HG03354 (cell line): ENCODE data around the gene SYTL3.
"Not testable (repeated sequence)": the region's sequence is repeated elsewhere in the genome, so short reads cannot be mapped to it uniquely, and the experiment has no call there.

Experiments
- ATAC-seq: cut with Tn5 transposase; IDR thresholded peaks from one replicate; pipeline ENCODE4 v1.9.1; 2021; ENCODE audit warnings: mild to moderate bottlenecking; ENCODE audit not compliant: unreplicated experiment, poor library complexity, severe bottlenecking

SYTL3 gene

DNA sequence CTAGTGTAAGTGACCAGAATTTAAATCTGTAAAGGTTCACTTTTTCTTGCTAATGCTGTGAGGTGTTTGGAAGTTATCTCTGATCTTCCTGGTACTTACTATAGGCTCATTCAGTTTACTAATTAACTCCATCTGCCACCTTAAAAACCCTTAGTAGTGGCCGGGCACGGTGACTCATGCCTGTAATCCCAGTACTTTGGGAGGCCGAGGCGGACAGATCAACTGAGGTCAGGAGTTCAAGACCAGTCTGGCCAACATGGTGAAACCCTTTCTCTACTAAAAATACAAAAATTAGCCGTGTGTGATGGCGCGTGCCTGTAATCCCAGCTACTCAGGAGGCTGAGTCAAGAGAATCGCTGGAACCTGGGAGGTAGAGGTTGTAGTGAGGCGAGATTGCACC lies 7.1 kb downstream of the SYTL3 start:
- ATAC-seq = not testable (repeated sequence)

DNA sequence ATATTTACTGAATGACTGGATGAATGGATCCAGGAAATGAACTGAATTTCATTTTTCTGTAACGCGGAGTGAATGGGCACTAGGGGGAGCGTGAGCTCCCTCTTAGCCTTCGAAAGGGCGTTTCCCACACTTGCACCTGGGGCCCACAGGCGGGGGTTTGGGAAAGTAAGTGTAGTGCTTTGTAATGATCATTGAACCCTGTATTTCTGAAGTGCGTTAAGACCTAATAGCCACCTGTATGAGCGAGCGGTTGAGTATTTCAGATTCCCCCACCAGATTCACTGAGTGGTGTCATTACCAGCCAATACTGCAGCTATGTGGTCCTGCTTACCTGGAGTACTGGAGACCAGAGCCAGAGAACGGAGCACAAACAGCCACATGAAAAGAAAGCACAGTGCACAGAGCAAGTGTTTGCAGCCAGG lies 10.5 kb downstream of the SYTL3 start:
- ATAC-seq = peak; percentile 65

DNA sequence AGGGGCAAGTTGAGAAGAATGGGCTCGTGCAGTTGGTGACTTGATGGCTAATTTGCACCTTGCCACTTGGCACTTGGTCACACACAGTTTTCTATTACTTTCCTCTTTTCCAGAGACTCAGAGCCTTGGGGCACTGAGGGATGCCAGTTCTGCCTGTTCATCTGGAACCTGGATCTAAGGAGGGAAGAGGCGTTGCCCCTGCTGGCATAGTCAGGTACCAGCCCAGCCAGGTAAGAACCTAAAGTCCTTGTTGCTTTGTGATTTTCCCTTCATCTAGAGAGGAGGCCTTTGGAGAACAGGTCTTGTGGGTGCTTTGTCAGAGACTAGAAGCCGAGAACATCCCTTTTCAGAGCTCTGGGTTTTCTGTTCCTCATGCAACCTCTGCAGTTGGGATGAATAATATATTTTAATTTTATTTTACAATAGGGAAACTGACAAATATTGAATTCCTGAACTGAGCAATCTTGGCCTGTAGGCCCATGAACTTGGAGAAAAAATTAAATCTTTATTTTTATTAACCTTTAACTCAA lies 11.4 kb downstream of the SYTL3 start:
- ATAC-seq = no peak

DNA sequence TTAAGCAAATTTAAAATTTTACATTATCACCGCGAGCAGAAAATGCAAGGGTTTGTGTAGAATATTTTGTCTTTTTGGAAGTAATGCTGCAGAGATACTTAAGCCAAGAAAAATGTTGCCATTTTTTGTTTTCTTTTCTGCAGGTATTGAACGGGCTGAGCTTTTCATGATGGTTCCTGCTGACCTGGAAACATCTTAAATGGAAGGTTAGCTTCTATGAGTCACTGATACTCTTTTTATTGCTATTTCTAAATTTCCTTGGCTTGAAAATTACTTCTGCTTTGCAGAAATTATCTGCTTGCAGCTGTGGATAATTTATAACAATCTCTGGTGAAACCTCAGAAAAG lies 12.7 kb downstream of the SYTL3 start:
- ATAC-seq = no peak

DNA sequence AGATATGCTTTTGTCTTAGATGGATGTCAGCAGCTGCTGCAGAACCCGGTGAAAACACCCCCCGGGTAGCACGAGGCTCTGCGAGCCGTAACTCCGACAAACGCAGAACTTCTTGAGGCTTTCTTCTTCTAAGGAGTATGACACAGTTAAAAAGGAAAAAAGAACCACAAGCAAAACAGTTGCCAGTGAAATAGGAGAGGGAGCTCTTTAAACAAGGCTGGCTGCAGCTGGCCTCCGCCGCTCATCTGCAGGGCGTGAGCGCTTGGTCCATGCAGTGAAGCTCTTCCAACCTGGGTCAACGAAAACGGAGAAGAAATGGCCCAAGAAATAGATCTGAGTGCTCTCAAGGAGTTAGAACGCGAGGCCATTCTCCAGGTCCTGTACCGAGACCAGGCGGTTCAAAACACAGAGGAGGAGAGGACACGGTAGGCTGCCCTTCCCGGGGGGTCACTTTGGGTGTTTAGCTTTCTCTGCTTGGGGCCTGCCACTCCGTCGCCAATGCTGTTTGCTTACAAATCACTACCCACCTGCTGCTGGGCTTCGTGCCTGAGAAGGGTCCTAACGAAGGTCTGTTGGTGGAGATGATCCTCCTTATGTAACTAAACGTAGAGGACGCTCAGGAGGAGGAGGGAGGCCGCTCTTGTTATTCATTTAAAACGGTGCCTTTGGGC lies 13.2 kb downstream of the SYTL3 start:
- ATAC-seq = no peak

DNA sequence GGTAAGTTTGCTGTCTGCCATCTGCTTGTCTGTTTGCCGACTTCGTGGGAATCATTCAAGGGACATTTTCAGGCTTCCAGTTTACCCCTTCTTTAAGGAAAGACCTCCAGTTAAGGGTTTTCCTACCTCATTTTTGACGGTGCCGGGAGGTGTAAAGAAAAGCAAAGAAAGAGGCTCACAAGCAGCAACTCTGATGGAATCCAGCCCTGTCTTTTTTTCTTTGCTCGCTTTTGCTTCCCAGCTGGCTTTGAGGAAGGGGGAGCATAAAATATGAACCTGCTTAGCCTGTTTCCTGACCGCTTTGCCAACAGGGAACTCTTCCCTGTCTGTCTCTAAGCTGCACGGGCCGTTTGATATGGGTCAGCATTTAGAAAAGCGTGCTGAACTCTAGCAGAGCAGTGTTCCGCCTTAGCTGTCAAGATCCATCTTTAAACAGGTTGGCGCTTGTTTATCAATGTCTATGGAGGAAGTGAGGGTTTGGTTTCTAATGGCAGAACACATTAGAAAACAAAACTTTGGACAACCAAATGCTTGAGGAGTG lies 13.8 kb downstream of the SYTL3 start:
- no peak for ATAC-seq

DNA sequence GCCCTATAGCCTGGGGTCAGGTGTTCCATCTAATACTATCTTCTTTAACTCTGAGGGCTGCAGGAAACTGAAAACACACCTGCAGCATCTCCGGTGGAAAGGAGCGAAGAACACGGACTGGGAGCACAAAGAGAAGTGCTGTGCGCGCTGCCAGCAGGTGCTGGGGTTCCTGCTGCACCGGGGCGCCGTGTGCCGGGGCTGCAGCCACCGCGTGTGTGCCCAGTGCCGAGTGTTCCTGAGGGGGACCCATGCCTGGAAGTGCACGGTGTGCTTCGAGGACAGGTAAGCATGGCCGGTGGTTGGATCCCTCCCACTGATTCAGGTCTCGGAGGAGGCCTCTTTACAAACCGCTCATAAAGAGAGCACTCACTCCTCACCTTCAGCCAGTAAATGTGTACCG lies 15.5 kb downstream of the SYTL3 start:
- ATAC-seq = no peak

DNA sequence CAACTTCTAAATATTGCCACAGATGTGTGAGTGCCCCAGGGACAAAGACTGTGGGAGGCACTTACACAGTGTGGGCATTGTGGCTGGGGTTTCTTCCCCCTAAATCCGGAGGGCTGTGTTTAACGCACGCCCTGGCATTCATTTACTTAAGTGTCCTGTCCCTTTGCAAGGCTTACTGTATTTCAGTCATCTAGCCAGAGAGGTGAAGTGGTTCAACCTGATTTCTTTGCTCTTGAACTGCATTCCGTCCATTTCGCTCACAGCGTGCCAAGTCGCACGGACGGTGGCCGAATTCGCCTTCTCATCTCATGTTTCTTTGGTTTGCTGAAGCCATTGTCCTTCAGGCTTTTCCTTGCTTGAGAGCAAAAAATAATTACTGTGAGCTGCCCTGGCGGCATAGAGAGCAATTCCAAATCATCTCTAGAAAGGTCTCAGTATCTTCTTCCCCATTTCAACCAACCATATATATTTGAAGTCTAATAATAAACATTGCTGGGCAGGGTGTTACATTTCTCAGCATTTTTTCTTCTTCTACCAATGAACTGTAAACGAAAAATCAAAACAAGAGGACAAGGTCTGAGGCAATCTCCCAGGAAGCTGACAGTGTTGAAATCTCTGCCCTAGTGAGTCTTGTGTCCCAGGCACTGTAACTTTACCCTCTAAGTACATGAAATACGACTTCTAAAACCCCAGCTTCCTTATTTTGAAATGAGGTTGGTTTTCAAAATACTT lies 16.9 kb downstream of the SYTL3 start:
- no peak for ATAC-seq

DNA sequence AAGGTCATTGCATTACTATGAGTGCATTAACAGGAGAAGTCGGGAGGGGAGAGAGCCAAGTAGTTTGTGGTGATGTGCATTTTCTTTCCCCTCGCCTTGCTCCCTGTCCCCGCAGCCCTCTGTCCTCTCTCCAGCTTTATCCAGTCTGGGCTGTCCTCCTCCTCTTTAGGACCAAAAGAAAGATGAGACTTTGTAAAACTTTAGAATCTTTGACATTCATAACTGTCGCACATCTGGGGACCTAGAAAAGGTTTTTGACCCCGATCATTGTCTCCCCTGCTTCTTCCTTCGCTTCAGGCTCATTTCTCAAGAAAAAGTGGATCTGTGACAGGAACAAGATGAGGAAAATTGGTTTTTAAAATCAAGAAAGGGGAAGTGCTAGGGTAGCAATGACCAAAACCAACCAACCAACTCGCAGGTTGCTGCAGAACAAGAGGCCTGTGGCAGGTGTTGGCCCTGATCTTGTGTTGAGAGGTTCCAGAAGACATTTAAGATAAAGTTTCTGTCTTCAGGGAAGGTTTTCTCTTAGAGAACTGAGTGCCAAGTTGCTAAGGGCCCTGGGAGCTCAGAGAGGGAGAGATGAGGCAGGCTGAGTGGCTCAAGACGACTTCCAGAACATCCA lies 17.6 kb downstream of the SYTL3 start:
- ATAC-seq = no peak

DNA sequence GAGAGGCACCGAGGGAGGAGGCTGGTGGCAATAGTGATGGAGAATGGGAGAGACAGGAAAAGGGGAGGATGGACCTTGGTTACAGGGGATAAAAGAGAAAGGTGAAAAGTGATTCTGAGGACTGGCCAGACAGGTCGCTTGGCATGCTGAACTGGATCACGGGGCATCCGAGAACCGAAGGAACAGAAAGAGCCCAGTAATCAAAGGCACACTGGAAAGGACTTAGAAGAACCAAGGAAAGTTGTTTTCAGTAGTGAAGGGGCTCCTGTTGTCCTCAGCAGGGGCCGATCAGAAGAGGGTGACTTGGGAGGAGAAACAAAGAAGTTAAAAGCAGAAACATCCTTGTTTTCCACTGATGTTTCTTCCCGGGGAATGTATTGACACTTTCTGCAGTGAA lies 18.9 kb downstream of the SYTL3 start:
- no peak for ATAC-seq

DNA sequence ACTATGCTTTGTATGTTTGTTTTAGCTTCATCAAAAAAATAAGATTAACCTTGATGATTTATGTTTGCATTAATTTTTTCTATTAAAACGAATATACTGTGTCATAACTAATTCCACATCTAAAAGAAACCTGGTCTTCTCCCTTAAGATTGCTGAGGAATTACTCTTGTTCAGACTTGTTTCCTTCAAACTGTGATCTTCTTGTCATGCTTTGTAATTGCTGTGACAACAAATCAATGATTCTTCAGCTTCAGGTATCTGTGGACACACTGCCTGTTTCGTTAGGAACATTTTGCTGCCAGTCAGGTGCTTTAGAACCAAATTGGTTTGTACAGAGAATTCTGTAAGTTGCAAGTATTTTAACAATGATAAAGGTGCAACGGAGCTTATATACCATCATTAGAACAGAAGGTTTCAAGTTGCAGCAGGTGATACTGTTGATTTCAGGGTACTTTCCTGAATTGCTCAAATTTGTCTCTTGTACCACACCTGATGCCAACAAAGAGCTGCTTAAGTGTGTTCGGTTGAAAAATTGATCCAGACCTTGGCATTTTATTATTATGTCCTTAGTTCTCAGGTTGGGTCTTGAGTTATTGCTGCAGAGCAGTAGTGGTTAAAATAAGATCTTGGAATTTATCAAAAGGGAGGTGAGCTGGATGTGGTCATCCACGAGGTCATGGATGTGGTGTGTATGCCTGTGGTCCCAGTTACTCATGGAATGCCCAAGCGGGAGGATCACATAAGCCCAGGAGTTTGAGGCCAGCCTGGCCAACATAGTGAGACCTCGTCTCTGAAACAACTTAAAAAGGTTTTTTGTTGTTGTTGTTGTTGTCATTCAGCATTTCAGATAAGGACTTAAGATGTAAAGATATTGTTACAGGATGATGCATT lies 19.5 kb downstream of the SYTL3 start:
- ATAC-seq = no peak

DNA sequence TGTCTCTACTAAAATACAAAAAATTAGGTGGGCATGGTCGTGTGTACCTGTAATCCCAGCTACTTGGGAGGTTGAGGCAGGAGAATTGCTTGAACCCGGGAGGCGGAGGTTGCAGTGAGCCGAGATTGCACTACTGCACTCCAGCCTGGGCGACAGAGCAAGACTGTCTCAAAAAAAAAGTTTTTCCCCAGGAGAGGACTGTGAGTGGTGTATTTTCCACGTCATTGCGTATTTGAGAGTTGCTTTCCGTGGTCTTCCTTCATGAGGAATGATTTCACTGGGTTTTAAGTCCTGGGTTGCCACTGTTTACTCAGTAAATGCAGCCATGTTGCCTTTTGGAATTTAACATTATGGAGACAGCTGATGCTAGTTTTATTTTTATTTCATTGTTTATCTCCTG lies 22.3 kb downstream of the SYTL3 start:
- ATAC-seq = not testable (repeated sequence)

DNA sequence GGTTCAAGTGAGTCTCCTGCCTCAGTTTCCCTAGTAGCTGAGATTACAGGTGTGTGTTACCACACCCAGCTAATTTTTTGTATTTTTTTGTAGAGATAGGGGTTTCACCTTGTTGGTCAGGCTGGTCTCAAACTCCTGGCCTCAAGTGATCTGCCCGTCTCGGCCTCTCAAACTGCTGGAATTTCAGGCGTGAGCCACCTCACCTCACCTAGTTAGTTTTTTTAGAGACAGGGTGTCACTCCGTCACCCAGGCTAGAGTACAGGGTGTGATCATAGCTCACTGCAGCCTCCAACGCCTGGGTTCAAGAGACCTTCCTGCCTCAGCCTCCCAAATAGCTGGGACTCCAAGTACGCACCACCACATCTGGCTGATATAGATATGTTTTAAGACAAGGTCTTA lies 22.9 kb downstream of the SYTL3 start:
- ATAC-seq = no peak

DNA sequence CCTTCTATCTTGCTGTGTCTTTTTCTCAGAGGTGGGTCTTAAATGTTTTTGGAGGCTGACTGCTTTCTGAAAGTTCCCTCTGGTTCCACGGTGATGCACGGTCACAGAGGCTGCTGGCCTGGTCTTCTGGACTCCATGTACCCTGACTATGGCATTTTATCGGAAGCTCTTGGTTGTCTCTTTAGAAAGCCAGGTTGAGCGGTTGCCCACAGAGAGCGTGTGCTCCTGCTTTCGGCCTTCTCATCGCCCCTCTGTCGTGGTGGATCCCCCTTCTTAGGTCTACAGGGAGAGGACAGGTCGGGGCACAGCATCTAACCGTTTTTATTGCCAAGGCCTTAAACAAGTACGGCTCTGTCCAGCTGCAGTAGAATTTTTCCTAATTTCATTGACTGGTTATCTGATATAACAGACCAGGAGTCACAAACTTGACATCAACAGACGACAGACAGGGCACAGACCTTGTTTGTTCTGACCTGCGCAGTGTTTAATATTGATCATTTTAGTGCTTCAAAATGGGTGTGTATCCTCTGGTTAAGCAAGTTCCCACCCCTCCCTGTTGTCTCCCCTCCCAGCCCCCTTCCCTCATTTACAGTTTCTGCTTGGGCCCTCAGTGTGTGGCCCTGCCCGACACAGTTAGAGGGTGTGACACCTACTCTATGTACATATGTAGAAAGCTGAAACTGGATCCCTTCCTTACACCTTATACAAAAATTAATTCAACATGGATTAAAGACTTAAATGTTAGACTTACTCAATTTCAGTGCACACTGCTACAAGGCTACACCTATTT lies 24.7 kb downstream of the SYTL3 start:
- ATAC-seq = no peak

DNA sequence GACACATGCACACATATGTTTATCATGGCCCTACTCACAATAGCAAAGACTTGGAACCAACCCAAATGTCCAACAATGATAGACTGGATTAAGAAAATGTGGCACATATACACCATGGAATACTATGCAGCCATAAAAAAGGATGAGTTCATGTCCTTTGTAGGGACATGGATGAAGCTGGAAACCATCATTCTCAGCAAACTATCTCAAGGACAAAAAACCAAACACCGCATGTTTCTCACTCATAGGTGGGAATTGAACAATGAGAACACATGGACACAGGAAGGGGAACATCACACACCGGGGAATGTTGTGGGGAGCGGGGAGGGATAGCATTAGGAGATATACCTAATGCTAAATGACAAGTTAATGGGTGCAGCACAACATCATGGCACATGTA lies 27.2 kb downstream of the SYTL3 start:
- not testable (repeated sequence) for ATAC-seq

DNA sequence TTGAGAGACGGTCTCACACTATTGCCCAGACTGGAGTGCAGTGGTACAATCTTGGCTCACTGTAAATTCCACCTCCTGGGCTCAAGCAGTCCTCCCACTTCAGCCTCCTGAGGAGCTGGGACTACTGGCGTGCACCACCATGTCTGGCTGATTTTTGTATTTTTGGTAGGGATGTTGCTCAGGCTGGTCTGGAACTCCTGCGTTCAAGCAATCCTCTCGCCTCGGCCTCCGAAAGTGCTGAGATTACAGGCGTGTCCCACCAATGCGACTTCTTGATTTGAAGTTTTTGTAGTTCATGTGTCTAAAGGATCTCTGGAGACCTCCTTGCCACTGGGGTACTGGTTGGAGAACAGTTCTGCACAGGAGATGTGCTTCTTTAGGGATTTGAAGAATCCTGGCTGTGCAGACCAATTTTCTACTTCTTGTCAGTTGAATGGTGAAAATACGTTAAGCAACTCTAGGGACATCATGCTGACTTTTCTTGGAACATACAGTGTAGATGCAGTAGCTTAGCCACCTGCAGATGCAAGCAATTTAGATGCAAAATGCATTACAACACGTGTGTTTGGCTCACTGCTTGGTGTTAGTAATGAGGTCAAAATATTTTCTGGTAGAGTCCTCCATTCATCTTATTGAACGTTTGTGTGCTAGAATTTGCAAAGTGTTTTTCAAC lies 28.2 kb downstream of the SYTL3 start:
- ATAC-seq = no peak

DNA sequence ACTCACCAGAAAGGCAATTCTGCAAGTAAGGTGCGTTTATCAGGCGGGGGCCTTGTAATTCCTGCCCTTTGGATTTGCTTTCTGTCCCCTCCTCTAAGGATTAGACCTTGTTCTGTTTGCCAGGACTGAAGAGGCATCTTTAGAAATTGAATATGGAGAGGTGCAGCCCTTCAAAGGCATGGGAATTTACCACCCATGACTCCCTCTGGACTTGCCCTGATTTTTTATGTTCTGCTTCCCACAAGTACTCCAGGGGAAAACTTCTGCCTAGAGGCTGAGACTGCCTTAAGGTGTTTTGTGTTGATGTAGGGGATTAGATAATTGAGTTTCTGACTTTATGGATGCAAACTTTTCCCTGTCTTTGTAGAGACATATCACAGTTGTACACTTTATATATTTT lies 30.2 kb downstream of the SYTL3 start:
- no peak for ATAC-seq

DNA sequence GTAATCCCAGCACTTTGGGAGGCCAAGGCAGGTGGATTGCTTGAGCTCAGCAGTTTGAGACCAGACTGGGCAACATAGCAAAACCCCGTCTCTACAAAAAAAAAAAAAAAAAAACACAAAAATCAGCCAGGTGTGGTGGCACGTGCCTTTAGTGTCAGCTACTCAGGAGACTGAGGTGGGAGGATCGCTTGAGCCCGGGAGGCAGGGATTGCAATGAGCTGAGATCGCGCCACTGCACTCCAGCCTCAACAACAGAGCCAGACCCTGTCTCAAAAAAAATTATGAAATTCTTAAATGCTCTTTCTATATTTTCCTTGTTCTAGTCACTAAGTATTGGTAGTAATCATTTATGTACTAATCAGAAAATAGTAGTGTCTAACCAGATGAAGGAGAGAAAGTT lies 30.6 kb downstream of the SYTL3 start:
- ATAC-seq = no peak

DNA sequence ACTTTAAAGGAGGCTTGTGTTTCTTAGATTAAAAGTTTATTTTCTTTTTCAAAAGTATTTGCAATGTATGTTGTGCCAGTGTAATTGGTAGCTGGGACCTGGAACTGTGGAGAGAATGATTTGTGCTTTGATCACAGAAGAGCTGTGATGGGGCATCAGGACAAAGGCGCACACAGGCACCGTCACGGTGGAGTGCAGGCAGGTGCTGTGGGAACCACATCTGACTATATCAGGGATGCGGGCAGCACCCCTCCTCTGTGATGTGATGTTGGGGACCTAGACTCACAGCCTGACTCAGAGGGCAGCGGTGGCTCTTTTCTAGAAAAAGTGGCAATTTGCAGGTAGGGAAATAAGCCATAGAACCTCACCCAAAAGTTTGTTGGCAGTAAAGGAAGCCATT lies 34.5 kb downstream of the SYTL3 start:
- ATAC-seq = no peak
